PC-3 (cell line): ENCODE results near the gene OR5D16. TPM values are rescaled to one million over a fixed set of nuclear protein-coding genes. Genes with fewer than 3 reads are reported as not detected.

Source experiments
- ATAC-seq: fragments of 200-7000 bp; cut with Tn5 transposase; 2 replicates; pipeline ENCODE4 v1.9.1; 2020; ENCODE audit warnings: mild to moderate bottlenecking, moderate library complexity
- BruUV-seq: library from RNA; stranded (reverse); fragments of 400-500 nt; replicated peaks from 2 replicates; lab custom pipeline; 2021; lab: Mats Ljungman, UMichigan
- CTCF ChIA-PET: fragments of 300-600 bp; sonication (Branson Sonifier 250); formaldehyde crosslinking; loops from one replicate; lab custom pipeline; 2022; ENCODE audit warnings: antibody characterized with exemption; lab: Charles Lee
- POLR2A ChIA-PET: fragments of 300-600 bp; sonication (Branson Sonifier 250); formaldehyde crosslinking; loops from one replicate; lab custom pipeline; 2022; ENCODE audit warnings: antibody characterized with exemption; ENCODE audit not compliant: unreplicated experiment; lab: Charles Lee
- DNase-seq: peaks from one replicate; pipeline ENCODE4 v3.0.0-alpha.2; 2015
- H2AFZ ChIP-seq: fragments of 300-600 bp; sonication (generic); 2 replicates; pipeline ENCODE4 v1.6.0; 2016; ENCODE audit warnings: antibody characterized with exemption, low read length
- H3F3A ChIP-seq: fragments of 300-600 bp; sonication (generic); one replicate; pipeline ENCODE4 v1.6.0; 2017; ENCODE audit warnings: antibody characterized with exemption, low read length, control low read depth, mild to moderate bottlenecking; ENCODE audit not compliant: unreplicated experiment
- H3K27ac ChIP-seq: fragments of 300-600 bp; sonication (generic); 2 replicates; pipeline ENCODE4 v1.5.1; 2016; ENCODE audit warnings: mild to moderate bottlenecking, low read length
- H3K27me3 ChIP-seq: fragments of 300-600 bp; sonication (generic); 2 replicates; pipeline ENCODE4 v1.6.1; 2016; ENCODE audit warnings: low read length, mixed read lengths
- H3K36me3 ChIP-seq: fragments of 300-600 bp; sonication (generic); 2 replicates; pipeline ENCODE4 v1.6.1; 2016; ENCODE audit warnings: low read depth, mixed run types, low read length, mixed read lengths
- H3K4me1 ChIP-seq: fragments of 300-600 bp; sonication (generic); 2 replicates; pipeline ENCODE4 v1.5.1; 2016; ENCODE audit warnings: low read length; ENCODE audit not compliant: insufficient read depth
- H3K4me2 ChIP-seq: fragments of 300-600 bp; sonication (generic); 2 replicates; pipeline ENCODE4 v1.6.0; 2016; ENCODE audit warnings: low read length
- H3K4me3 ChIP-seq: fragments of 300-600 bp; sonication (generic); 2 replicates; pipeline ENCODE4 v1.5.1; 2016; ENCODE audit warnings: mild to moderate bottlenecking, low read length, mixed read lengths
- H3K79me2 ChIP-seq: fragments of 300-600 bp; sonication (generic); 2 replicates; pipeline ENCODE4 v1.6.1; 2017; ENCODE audit warnings: low read length, mixed read lengths
- H3K9ac ChIP-seq: fragments of 300-600 bp; sonication (generic); 2 replicates; pipeline ENCODE4 v1.6.0; 2016; ENCODE audit warnings: mild to moderate bottlenecking, low read length
- H3K9me2 ChIP-seq: fragments of 300-600 bp; sonication (generic); replicated peaks from 2 replicates; pipeline ENCODE4 v1.6.1; 2016; ENCODE audit warnings: mixed run types, low read length, mixed read lengths
- H3K9me3 ChIP-seq: fragments of 300-600 bp; sonication (generic); 2 replicates; pipeline ENCODE4 v1.6.1; 2016; ENCODE audit warnings: low read length, mixed read lengths
- H4K20me1 ChIP-seq: fragments of 300-600 bp; sonication (generic); 2 replicates; pipeline ENCODE4 v1.6.1; 2016; ENCODE audit warnings: low read length, mixed read lengths
- EZH2 ChIP-seq: fragments of 300-600 bp; sonication (generic); IDR thresholded peaks from one replicate; pipeline ENCODE4 v1.6.1; 2017; ENCODE audit warnings: antibody characterized with exemption, mild to moderate bottlenecking, low read length; ENCODE audit not compliant: unreplicated experiment
- EZH2phosphoT487 ChIP-seq: fragments of 300-600 bp; sonication (generic); IDR thresholded peaks from 2 replicates; pipeline ENCODE4 v1.6.1; 2018; ENCODE audit warnings: mild to moderate bottlenecking, antibody characterized with exemption, low read length, borderline replicate concordance
- intact Hi-C: fragments of 100-400 bp; cut with micrococcal nuclease; formaldehyde crosslinking; loops from 2 replicates; pipeline ENCODE4 v1.9.0; 2023
- total RNA-seq: library from RNA; depleted of rRNA; stranded (reverse); fragments of >200 nt; gene quantifications from 2 replicates; pipeline ENCODE4 v1.2.3, GENCODE V29; 2014
- TF ChIP-seq, protein P1 (sequence below): fragments of 300-600 bp; sonication (generic); conservative IDR thresholded peaks from 2 replicates; pipeline ENCODE4 v1.5.1; 2017; ENCODE audit warnings: antibody characterized with exemption, low read depth, mild to moderate bottlenecking, low read length

OR5D16 gene
- total RNA-seq, 1 experiment from 2014 or later = not detected

GRCh38 chr11:55795256-55795655, 43.3 kb upstream of the OR5D16 start, which contains the start of gene OR5D14:
Gene OR5D14, plus strand, starts transcription at chr11:55795556. Its CDS starts 0 bp downstream, at chr11:55795556.
- Histone ChIP-seq H3F3A (no peaks in the 10 kb centered on the region), H4K20me1 (no peaks in the 10 kb centered on the region), H3K27me3 (no peaks in the 10 kb centered on the region), H2AFZ (no peak within 1 kb of the TSS), H3K36me3 (no peaks in the 10 kb centered on the region), H3K4me1 (no peaks in the 10 kb centered on the region), H3K4me2 (no peak within 1 kb of the TSS), H3K79me2 (no peaks in the 10 kb centered on the region), H3K4me3 (no peak within 1 kb of the TSS), H3K27ac (no peak within 1 kb of the TSS), H3K9ac (no peak within 1 kb of the TSS), H3K9me2 (no peaks in the 10 kb centered on the region), H3K9me3 (peaks cover 14% of the 10 kb centered on the region)
- TF ChIP-seq EZH2 (no peak), EZH2phosphoT487 (no peak)
- TF ChIP-seq, protein P1, sequence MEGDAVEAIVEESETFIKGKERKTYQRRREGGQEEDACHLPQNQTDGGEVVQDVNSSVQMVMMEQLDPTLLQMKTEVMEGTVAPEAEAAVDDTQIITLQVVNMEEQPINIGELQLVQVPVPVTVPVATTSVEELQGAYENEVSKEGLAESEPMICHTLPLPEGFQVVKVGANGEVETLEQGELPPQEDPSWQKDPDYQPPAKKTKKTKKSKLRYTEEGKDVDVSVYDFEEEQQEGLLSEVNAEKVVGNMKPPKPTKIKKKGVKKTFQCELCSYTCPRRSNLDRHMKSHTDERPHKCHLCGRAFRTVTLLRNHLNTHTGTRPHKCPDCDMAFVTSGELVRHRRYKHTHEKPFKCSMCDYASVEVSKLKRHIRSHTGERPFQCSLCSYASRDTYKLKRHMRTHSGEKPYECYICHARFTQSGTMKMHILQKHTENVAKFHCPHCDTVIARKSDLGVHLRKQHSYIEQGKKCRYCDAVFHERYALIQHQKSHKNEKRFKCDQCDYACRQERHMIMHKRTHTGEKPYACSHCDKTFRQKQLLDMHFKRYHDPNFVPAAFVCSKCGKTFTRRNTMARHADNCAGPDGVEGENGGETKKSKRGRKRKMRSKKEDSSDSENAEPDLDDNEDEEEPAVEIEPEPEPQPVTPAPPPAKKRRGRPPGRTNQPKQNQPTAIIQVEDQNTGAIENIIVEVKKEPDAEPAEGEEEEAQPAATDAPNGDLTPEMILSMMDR = no peak
- ChIA-PET CTCF (no interaction called here), POLR2A (no interaction called here)
- BruUV-seq = no TSS peak
- intact Hi-C loops = no loop called here
- DNase-seq (no peak), ATAC-seq (no peak)

DNA sequence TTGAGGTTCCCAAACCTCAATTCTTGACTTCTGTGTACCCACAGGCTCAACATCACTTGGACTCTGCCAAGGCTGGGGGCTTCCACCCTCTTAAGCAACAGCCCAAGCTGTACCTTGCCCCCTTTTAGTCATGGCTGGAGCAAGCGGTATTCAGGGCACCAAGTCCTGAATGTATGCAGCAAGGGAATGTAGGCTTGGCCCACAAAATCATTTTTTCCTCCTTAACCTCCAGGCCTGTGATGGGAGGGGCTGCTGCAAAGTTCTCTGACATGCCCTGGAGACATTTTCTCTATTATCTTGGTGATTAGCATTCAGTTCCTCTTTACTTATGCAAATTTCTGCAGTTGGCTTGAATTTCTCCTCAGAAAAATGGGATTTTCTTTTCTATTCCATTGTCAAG, 32.3 kb upstream of the OR5D16 start:
- no peaks in the 10 kb centered on the region for H3K4me1 ChIP-seq
- no peak overlapping the region for H3K4me2 ChIP-seq
- CTCF ChIA-PET = no interaction called here
- H3K27ac ChIP-seq = no peak overlapping the region
- no TSS peak for BruUV-seq
- ATAC-seq = no peak
- H3K9me2 ChIP-seq = no peaks in the 10 kb centered on the region
- intact Hi-C loops = no loop called here
- no peaks in the 10 kb centered on the region for H3F3A ChIP-seq
- no peaks in the 10 kb centered on the region for H3K36me3 ChIP-seq
- H3K4me3 ChIP-seq = no peak overlapping the region
- no peak for TF ChIP-seq EZH2
- no peak for TF ChIP-seq EZH2phosphoT487
- TF ChIP-seq, protein P1 = no peak
- H3K9ac ChIP-seq = no peak overlapping the region
- H3K79me2 ChIP-seq = no peaks in the 10 kb centered on the region
- H2AFZ ChIP-seq = no peak overlapping the region
- no peaks in the 10 kb centered on the region for H4K20me1 ChIP-seq
- no peaks in the 10 kb centered on the region for H3K27me3 ChIP-seq
- POLR2A ChIA-PET = no interaction called here
- DNase-seq = no peak
- peaks cover 28% of the 10 kb centered on the region for H3K9me3 ChIP-seq

- Histone ChIP-seq H3K79me2 (no peaks in the 10 kb centered on the region), H3K9me2 (no peaks in the 10 kb centered on the region), H3K9me3 (peaks cover 31% of the 10 kb centered on the region), H3K4me1 (no peaks in the 10 kb centered on the region), H3K27me3 (no peaks in the 10 kb centered on the region), H3K4me3 (no peak within 1 kb of the TSS), H3K36me3 (no peaks in the 10 kb centered on the region), H3K27ac (no peak within 1 kb of the TSS), H3K9ac (no peak within 1 kb of the TSS), H3K4me2 (no peak within 1 kb of the TSS), H2AFZ (no peak within 1 kb of the TSS), H3F3A (no peaks in the 10 kb centered on the region), H4K20me1 (no peaks in the 10 kb centered on the region)
- CTCF ChIA-PET = no interaction called here
- DNase-seq = no peak
- POLR2A ChIA-PET = no interaction called here
- intact Hi-C loops = no loop called here
- no peak for TF ChIP-seq EZH2phosphoT487
- TF ChIP-seq, protein P1 = no peak
- no peak for TF ChIP-seq EZH2
- no TSS peak for BruUV-seq
- ATAC-seq = no peak
Measured at GRCh38 chr11:55811067-55811466, 27.5 kb upstream of the OR5D16 start, which contains the start of gene OR5L1. Gene OR5L1, plus strand, starts transcription at chr11:55811367. Its CDS starts 100 bp downstream, at chr11:55811467.
